NCI-H526 (cell line): ENCODE results near the gene ZNF749.

Source experiments
- DNase-seq, 2 experiments: peaks; one replicate each; lab custom pipeline; 2025; lab: John Stamatoyannopoulos, UW

The ZNF749 gene

GRCh38 chr19:57435062-57435978 lies at the start of gene ZNF749:
ZNF749 (plus strand) TSS chr19:57435325; CDS start chr19:57435579, 254 bp downstream.
- peak; percentile 97 to 99 for DNase-seq

DNA sequence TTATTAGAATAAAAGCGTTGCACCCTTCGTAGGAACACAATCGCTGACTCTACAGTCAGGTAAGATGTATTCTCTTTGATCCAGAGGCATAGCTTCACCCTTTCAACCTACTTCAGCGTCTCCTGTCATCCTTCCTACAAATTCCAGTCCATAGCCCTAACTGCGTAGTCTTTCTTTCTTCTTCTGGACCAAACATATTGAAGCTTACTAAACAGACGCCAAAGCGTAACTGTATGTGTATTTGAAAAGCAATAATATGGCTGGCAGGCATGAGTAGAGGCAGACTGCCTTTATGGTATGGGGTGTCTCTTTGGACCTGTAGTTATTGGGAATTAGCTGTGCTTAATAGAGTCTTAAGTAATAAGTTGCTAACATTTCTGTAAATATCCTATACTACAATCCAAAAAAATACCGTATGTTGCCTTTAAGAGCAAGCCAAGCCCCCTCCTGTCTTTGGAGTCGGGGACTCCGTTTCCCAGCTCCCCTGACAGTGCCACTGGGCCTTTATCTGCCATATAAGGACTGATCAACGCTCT lies 45.9 kb upstream of the ZNF749 start:
- DNase-seq: no peak

DNA sequence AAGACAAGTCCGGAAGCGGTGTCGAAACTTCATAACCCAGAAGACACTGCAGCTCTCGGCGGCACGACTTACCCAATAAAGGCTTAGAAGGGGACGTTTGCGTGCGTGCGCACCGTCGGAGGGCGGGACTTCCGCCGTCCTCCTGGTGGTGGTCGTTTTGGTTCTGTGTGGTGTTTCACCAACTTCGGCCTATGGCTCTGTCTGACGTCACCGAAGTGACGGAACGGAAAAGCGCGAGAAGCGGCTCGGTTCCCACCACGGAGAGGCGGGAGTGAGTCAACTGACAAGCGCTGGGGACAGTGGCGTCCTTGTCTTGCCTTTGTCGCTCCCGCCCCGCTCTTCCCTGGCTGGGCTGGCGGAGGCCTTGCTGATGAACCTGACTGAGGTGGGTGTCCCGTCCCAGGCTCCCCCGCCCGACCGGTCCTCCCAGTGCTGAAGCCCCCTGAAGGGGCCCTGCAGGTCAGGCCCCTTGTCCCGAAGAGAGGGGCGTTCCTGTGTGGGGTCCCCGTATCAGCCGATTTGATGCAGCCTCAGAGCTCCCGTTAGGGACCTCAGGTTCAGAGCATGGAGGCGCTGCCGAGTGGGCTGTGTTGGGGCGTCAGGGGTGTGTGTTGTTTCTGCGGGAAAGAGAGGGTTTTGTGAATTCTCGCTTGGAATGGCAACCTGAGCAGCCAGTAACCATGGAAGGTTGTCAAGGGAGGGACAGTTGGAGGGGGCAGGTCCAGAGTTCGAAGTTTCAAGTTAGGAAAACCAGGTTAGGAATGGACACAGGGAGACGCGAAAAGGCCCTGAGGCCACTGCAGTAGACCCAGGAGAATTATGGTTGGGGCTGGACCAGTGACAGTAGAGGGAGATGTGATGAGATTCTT lies 45.2 kb upstream of the ZNF749 start, which contains the start of gene ZNF548:
Gene ZNF548 (plus strand): TSS at position 125 of the 869 bp plus-strand sequence. CDS start 246 bp downstream, at position 371.
- peak; percentile 98 to 99 for DNase-seq

- no peak for DNase-seq
Measured at GRCh38 chr19:57395710-57396109, 39.4 kb upstream of the ZNF749 start.

GRCh38 chr19:57398868-57399267 lies 36.3 kb upstream of the ZNF749 start:
- DNase-seq: no peak

DNA sequence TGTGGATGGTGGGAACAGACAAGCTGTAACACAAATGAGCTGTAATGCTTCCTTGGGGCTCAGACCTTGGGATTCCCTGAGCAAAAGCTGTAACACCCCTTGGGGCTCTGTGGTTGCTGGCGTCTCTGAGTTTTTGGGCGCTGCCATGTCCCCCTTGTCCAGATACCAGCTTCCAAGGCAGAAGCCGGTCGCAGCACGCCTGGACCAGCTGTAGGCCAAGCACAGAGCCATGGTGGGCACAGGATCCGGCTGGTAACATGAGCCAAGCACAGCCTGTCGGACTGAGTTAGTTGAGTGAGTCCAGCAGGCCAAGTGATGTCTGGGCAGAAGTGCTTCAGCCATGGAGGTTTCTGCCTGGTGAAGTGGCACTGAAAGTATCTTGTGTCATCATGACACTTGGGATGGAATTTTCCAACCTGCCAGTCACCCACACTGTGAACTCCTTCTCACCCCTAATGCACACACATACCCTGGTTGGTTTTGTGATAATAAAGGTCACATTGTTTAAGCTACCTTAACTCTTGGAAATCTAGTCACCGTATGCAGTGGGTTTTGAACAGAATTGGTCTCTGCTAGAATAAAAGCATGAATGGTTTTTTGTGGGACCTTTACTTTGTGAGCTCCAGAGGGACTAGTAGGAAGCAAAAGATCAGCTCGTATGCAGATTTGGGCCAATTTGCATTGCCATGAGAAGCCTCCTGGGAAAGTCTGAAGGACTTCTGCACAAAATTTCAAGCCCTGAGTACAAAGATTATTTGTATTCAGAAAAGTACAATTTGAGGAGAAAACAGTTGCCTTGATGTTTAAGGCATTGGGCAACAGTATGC lies 31.2 kb upstream of the ZNF749 start:
- DNase-seq: no peak

DNA sequence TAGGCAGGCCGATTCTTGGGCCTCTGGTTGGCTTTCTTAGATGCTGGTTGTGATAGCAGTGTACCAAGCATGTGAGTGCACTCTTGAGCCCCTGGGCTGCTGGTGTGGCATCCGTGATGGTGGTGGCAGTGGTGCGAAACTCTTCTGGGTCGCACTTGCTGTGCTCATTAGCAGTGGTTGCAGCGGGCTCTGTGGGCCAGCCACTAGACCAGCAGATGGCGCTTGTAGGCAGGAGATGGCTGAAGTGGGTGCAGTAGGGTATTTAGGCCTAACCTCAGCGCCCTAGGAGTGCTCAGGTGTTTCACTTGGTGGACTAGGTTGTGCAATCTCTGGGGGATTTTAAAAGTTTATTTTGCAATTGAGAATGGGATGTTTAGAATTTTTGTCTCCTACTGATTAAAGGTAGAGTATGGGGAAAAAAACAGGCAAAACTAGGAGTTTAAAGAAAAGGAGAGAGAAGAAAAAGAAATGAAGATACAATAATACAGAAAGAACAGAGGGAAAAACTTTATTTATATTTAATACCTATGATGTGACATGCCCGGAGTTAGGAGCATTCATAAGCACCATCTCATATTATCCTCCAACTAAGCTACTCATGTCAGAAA lies 28.5 kb upstream of the ZNF749 start:
- peak; percentile 30 to 80 for DNase-seq

DNA sequence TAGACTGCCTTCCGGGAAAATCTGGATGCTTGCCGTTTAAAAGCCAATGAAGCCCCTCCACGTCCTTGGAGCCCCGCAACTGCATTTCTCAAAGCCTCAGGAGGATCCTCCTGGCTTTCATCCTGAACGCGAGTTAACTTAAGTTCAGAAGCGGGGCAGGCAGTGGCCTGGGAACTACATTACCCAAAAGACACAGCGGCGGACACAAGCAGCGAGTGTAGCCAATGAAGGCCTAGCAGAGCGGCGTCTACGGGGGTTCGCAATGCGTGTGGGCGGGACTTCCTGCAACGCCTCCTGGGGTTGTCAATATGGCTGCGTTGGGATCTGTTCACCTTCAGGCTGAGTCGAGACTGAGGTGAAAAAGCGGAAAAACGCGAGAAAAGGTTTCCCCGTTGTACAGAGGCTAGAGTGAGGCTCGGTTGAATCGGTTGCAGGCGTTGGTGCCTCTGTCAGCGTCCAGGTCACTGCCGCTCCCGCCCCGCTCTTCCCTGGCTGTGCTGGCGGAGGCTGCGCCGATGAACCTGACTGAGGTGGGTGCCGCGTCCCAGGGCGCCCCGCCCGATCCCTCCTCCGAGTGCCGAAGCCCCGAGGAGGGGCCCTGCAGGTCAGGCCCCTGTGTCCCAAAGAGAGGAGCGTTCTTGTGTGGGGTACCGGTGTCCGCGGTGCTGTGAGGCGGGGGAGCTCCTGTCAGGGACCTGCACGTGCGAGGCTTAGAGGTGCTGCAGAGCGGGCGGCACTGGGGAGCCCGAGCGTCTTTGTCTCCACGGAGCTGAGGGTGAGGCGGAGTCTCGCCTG lies 24.1 kb upstream of the ZNF749 start, which contains the start of gene ZNF17:
Gene ZNF17 (plus strand): TSS at position 285 of the 795 bp plus-strand sequence. CDS start 2,455 bp downstream, outside the sequence.
- peak; percentile 82 to 95 for DNase-seq

DNA sequence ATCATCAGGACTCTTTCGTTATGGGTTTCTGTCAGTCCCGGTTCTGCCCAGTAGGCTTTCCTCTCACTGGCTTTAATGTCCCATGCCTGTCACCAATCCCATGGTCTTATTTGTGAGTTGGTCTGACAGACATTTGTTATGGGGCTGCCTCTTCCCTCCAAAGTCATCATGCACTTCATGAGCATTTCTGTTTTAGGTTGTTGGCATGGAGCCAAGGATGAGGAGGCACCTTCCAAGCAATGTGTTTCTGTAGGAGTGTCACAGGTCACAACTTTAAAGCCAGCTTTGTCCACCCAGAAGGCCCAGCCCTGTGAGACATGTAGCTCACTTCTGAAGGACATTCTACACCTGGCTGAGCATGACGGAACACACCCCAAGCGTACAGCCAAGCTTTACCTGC lies 15.7 kb upstream of the ZNF749 start:
- DNase-seq: no peak

- DNase-seq: no peak
Measured at GRCh38 chr19:57421037-57421436, 14.1 kb upstream of the ZNF749 start.

DNA sequence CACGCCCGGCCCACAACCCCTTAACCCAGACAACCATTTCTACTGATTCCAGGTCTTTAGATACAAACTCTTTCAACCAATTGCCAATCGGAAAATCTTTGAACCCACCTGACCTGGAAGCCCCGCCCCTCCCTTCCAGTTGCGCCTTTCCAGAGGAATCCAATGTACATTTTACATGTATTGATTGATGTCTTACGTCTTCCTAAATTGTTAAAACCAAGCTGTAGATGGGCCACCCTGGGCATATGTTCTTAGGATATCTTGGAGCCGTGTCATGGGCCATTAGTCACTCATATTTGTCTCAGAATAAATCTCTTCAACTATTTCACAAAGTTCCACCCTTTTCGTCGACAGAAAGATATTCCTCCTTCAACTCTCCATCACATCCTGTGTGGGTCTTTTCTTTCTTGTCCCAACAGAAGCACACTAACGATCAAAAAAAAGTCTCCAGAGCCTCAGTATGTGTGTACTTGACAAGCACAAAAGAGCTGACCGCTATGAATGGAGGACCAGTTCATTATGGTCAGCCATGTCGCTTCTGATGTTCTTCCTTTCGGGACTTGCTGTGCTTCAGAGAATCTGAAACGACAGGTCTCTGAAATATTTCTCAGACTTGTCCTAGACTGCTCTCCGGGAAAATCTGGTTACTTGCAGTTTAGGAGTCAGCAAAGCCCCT lies 601 bp upstream of the ZNF749 start:
- peak in 1 of 2 experiments; percentile 28 for DNase-seq

GRCh38 chr19:57436417-57436816 lies 1.3 kb downstream of the ZNF749 start:
- DNase-seq: no peak

DNA sequence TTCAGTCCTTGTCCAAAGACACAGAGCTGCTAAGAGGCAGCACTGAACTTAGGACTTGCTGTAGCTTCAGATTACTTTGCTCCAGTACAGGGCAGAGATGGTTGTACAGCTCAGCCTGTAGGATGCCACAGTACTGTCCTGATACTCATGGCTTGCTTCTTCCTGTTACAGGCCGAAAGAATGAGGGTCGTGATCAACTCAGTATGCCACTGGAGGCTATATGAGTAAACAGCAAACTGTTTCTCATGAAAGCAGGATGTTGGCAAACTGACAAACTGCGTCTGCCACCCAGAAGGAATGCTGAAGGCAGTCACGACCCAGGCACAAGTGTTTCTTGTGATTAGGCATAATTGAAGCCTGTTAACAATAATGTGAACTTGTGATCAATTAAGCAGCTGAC lies 2.8 kb downstream of the ZNF749 start:
- no peak for DNase-seq

DNA sequence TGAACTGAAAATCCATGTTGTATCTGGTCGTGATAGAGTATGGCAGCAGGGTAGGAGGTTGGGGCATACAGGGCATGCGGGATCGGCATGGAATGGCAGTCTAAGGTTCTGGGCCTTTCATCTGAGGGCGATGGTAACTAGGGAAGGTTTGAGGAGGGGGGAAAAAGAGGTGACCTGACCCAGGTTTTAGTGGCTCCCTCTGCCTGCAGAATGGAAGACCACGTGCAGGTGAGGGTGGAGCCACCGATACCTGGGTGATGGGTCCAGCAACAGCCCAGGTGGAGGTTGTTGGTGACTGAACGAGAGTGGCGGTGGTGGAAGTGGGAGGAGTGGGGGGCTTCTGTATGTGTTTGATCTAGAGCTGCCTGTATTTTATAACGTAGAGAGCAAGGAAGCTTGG lies 3.8 kb downstream of the ZNF749 start:
- DNase-seq: no peak

DNA sequence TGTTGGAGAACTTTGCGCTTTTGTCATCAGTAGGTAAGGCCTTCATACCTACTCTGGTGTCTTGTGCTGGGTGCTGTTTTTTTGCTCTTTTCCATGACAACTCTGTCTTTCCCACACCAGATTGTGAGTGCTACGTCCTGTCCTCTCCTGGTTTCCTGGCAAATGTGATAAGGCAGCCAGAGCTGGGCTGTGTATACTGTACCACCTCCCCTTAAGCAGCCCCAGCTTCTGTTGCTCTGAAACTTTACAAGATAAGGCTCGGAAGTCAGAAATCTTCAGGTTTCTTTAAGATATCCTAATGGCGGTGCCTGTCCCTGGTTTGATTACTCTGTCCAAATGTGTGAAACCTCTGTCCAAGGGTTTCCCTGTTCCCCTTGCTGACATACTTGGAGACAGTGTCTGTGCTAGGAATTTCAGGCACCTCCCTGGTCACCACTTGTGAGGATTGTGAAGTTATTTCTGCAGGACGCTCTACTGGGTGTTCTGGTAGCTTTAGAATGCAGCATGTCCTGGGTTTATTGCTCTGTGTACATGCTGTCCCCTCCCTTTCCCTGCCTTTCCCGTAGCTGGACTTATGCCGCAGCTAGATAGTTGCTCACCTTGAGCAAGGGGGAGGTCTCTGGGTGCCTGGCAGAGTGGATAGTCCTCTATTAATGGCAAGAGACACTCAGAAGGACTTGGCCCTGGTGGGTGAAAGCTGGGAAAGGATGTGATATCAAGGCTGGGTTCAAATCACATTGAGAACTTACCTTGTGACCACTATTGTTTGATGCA lies 7.0 kb downstream of the ZNF749 start:
- no peak for DNase-seq

DNA sequence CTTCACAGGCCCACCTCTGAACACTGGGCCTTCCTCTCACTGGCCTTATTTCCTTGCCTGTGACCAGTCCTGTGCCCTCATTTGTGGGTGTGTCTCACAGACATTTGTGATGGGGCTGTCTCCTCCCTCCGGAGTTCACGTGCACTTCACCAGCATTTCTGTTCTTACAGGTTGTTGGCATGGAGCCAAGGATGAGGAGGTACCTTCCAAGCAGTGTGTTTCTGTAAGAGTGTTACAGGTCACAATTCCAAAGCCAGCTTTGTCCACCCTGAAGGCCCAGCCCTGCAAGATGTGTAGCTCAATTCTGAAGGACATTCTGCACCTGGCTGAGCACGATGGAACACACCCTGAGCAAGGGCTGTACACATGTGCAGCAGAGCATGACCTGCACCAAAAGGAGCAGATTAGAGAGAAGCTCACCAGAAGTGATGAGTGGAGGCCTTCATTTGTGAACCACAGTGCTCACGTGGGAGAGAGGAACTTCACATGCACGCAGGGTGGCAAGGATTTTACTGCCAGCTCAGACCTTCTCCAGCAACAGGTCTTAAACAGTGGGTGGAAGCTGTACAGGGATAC lies 8.1 kb downstream of the ZNF749 start:
- DNase-seq: no peak

DNA sequence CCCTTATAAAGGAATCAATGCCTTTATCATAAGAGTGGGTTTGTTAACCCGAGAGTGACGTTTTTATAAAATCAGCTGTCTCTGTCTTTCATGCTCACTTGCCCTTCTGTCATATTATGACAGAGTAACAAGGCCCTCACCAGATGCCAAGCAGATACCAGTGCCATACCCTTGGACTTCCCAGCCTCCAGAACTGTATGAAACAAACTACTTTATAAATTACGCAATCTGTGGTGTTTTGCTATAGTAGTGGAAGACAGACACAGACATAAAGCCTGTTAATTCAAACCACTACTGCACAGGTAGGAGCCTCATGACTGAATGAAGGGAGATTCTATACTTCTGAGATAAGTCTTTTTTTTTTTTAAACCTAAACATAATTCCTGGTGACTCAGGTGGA lies 17.2 kb downstream of the ZNF749 start:
- DNase-seq: no peak

DNA sequence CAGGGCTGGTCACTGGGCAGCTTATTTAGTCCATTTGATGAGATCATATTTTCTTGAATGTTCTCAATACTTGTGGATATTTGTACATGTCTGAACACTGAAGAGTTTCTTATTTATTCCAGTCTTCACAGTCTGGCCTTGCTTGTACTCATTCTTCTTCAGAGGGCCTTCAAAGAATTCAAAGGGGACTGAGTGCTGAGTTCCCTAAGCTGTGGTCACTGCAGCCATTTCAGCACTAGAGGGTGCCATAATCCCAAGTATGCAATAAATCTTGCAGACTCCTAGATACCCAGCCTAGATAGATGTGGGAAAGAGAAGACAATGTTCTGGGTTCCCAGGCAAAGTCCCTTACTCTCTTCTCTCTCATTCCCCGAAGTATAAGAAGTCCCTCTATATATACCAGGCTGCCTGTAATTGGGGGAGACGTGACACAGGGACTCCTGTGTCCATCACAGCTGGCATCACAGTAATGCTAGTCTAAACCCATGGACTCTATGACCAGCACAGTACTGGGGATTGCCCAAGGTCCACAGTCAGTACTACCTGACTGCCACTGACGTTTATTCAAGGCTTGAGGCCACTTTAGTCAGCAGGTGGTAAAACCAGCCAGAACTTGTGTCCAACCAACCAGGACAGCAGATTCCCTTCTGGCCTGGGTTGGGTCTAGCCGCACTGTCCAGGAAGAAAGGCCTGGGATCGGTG lies 30.7 kb downstream of the ZNF749 start:
- peak in 1 of 2 experiments; percentile 32 for DNase-seq
